ENCODE data around the gene STPG2. TPM values are rescaled to one million over a fixed set of nuclear protein-coding genes. Genes with fewer than 3 reads are reported as not detected.

The STPG2 gene
- total RNA-seq, 4 donors from 2014 or later = 0.79 to 1.2 TPM; not detected in 2

- no peaks in the 10 kb centered on the region for H3K36me3 ChIP-seq
- H3K27ac ChIP-seq = no peak overlapping the region
- no peaks in the 10 kb centered on the region for H3K9me3 ChIP-seq
- intact Hi-C loops (cut with DNase I; ENCODE audit: low total_unique reads) (no loop called here), in situ Hi-C loops (cut with MboI; ENCODE audit: low pct_ligation_motif_present in 1 of 4, low pct_unique_long_range_greater_than_20kb in 1 of 4, low sequenced_read_pairs in 3 of 4) (no loop called here)
- no peaks in the 10 kb centered on the region for H3K27me3 ChIP-seq
- TF ChIP-seq POLR2A (IDR thresholded peaks at IDR 0.05) (no peak), POLR2AphosphoS5 (IDR thresholded peaks at IDR 0.05) (no peak), EP300 (IDR thresholded peaks at IDR 0.05; ENCODE audit: low read depth) (no peak)
- TF ChIP-seq, protein P1, sequence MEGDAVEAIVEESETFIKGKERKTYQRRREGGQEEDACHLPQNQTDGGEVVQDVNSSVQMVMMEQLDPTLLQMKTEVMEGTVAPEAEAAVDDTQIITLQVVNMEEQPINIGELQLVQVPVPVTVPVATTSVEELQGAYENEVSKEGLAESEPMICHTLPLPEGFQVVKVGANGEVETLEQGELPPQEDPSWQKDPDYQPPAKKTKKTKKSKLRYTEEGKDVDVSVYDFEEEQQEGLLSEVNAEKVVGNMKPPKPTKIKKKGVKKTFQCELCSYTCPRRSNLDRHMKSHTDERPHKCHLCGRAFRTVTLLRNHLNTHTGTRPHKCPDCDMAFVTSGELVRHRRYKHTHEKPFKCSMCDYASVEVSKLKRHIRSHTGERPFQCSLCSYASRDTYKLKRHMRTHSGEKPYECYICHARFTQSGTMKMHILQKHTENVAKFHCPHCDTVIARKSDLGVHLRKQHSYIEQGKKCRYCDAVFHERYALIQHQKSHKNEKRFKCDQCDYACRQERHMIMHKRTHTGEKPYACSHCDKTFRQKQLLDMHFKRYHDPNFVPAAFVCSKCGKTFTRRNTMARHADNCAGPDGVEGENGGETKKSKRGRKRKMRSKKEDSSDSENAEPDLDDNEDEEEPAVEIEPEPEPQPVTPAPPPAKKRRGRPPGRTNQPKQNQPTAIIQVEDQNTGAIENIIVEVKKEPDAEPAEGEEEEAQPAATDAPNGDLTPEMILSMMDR (IDR thresholded peaks at IDR 0.05) = no peak
- WGBS, 2 donors (ENCODE audit: low coverage in 1 of 2) = 50 to 58% methylated on average over 1 of the region's 1 CpG
- H3K4me1 ChIP-seq = no peaks in the 10 kb centered on the region
- no peak for DNase-seq
- no peak overlapping the region for H3K4me3 ChIP-seq
These were observed 275.7 kb downstream of the STPG2 start for GRCh38 chr4:97867557-97868091.

- H3K27ac ChIP-seq = no peak overlapping the region
- H3K4me3 ChIP-seq = no peak overlapping the region
- DNase-seq = no peak
- intact Hi-C loops (cut with DNase I; ENCODE audit: low total_unique reads) (no loop called here), in situ Hi-C loops (cut with MboI; ENCODE audit: low pct_ligation_motif_present in 1 of 4, low pct_unique_long_range_greater_than_20kb in 1 of 4, low sequenced_read_pairs in 3 of 4) (no loop called here)
- no peaks in the 10 kb centered on the region for H3K27me3 ChIP-seq
- no peaks in the 10 kb centered on the region for H3K9me3 ChIP-seq
- TF ChIP-seq POLR2A (IDR thresholded peaks at IDR 0.05) (no peak), POLR2AphosphoS5 (IDR thresholded peaks at IDR 0.05) (no peak), EP300 (IDR thresholded peaks at IDR 0.05; ENCODE audit: low read depth) (no peak)
- TF ChIP-seq, protein P1 (IDR thresholded peaks at IDR 0.05) = no peak
- H3K36me3 ChIP-seq = no peaks in the 10 kb centered on the region
- no peaks in the 10 kb centered on the region for H3K4me1 ChIP-seq
These were observed 276.3 kb downstream of the STPG2 start for GRCh38 chr4:97866821-97867556.

- TF ChIP-seq POLR2AphosphoS5 (IDR thresholded peaks at IDR 0.05) (no peak), EP300 (IDR thresholded peaks at IDR 0.05; ENCODE audit: low read depth) (no peak)
- 93 to 100% methylated on average over 1 of the region's 1 CpG for WGBS, 2 donors (ENCODE audit: low coverage in 1 of 2)
- DNase-seq = no peak
- Histone ChIP-seq H3K27ac (no peak overlapping the region), H3K4me1 (no peaks in the 10 kb centered on the region), H3K9me3 (no peaks in the 10 kb centered on the region), H3K27me3 (no peaks in the 10 kb centered on the region), H3K36me3 (no peaks in the 10 kb centered on the region), H3K4me3 (no peak overlapping the region)
- in situ Hi-C loops (cut with MboI; ENCODE audit: low pct_ligation_motif_present in 1 of 4, low pct_unique_long_range_greater_than_20kb in 1 of 4, low sequenced_read_pairs in 3 of 4) (no loop called here), intact Hi-C loops (cut with DNase I; ENCODE audit: low total_unique reads) (no loop called here)
These were observed 292.2 kb downstream of the STPG2 start for GRCh38 chr4:97851115-97851514.

GRCh38 chr4:97845758-97846157, 297.5 kb downstream of the STPG2 start:
- in situ Hi-C loops (cut with MboI; ENCODE audit: low pct_ligation_motif_present in 1 of 4, low pct_unique_long_range_greater_than_20kb in 1 of 4, low sequenced_read_pairs in 3 of 4) = no loop called here
- no peak for DNase-seq
- H3K27ac ChIP-seq = no peak overlapping the region
- no peaks in the 10 kb centered on the region for H3K9me3 ChIP-seq
- intact Hi-C loops (cut with DNase I; ENCODE audit: low total_unique reads) = no loop called here
- no peaks in the 10 kb centered on the region for H3K36me3 ChIP-seq
- no peak overlapping the region for H3K4me3 ChIP-seq
- H3K27me3 ChIP-seq = no peaks in the 10 kb centered on the region
- TF ChIP-seq EP300 (IDR thresholded peaks at IDR 0.05; ENCODE audit: low read depth) (no peak), POLR2AphosphoS5 (IDR thresholded peaks at IDR 0.05) (no peak), POLR2A (IDR thresholded peaks at IDR 0.05) (no peak)
- TF ChIP-seq, protein P1 (IDR thresholded peaks at IDR 0.05) = no peak
- no peaks in the 10 kb centered on the region for H3K4me1 ChIP-seq

Data from transverse colon (tissue), 4 donors.